ENCODE results near the gene TULP1. TPM values are rescaled to one million over a fixed set of nuclear protein-coding genes. Genes with fewer than 3 reads are reported as not detected.
A peak's percentile ranks its signal among the peaks of the same experiment; 100 is the strongest.
"Not testable (repeated sequence)": the region's sequence is repeated elsewhere in the genome, so short reads cannot be mapped to it uniquely, and the experiment has no call there.

TULP1 gene
- total RNA-seq, 1 donor from 2014 or later: under 0.01 TPM

DNA sequence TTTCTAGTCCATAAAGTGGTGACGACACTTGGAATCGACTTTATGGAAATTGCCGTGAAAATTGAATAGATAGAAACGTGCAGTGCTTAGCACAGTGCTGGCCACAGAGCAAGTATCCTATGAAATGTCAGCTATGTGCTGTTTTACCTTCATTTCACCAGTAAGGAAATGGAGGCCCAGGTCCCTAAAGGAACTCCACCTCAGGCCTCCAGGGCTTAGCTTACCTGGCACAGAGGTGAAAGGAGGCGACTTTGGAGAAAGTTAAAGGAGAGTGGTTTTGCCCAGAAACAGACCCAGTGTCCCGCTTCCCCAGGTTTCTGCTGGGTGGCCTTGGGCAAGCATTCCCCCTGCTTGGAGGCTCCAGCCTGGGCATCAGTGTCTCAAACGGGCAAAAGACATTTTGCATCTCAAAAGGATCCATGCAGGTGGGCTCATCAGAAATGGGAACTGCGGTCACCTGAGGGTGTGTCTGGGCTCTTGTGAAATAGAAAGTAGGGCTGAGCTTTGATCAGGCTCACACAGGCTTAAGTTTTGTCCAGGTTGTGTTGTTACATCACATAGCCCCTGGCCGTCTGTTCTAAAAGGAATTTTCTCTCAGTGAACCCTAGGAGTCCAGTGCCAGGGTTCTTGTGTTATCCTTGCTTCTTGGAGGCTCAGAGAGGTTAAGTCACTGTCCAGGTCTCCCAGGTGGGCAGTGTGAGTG is 6.8 kb upstream of the TULP1 start:
- FAIRE-seq: no peak

GRCh38 chr6:35518566-35519312 is 6.0 kb upstream of the TULP1 start:
- FAIRE-seq (no peak), DNase-seq (ENCODE audit: low read depth) (no peak)
- TF ChIP-seq, protein P1, sequence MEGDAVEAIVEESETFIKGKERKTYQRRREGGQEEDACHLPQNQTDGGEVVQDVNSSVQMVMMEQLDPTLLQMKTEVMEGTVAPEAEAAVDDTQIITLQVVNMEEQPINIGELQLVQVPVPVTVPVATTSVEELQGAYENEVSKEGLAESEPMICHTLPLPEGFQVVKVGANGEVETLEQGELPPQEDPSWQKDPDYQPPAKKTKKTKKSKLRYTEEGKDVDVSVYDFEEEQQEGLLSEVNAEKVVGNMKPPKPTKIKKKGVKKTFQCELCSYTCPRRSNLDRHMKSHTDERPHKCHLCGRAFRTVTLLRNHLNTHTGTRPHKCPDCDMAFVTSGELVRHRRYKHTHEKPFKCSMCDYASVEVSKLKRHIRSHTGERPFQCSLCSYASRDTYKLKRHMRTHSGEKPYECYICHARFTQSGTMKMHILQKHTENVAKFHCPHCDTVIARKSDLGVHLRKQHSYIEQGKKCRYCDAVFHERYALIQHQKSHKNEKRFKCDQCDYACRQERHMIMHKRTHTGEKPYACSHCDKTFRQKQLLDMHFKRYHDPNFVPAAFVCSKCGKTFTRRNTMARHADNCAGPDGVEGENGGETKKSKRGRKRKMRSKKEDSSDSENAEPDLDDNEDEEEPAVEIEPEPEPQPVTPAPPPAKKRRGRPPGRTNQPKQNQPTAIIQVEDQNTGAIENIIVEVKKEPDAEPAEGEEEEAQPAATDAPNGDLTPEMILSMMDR (IDR thresholded peaks at IDR 0.05; ENCODE audit: insufficient read depth, low read length, severe bottlenecking): no peak
- no peaks in the 10 kb centered on the region for H3K27me3 ChIP-seq (ENCODE audit: control insufficient read depth, insufficient read depth, low read length)
- H3K4me3 ChIP-seq (ENCODE audit: low read depth, low read length): no peak overlapping the region
- no peaks in the 10 kb centered on the region for H3K36me3 ChIP-seq (ENCODE audit: control insufficient read depth, insufficient read depth, low read length)

More for the DNA sequence above, 6.8 kb upstream of the TULP1 start:
- Histone ChIP-seq H3K27me3 (ENCODE audit: control insufficient read depth, insufficient read depth, low read length) (no peaks in the 10 kb centered on the region), H3K4me3 (ENCODE audit: low read depth, low read length) (no peak overlapping the region), H3K36me3 (ENCODE audit: control insufficient read depth, insufficient read depth, low read length) (no peaks in the 10 kb centered on the region)
- TF ChIP-seq, protein P1 (IDR thresholded peaks at IDR 0.05; ENCODE audit: insufficient read depth, low read length, severe bottlenecking): no peak
- peak; percentile 43 for DNase-seq (ENCODE audit: low read depth)

- H3K36me3 ChIP-seq (ENCODE audit: control insufficient read depth, insufficient read depth, low read length); H3K27me3 ChIP-seq (ENCODE audit: control insufficient read depth, insufficient read depth, low read length); H3K4me3 ChIP-seq (ENCODE audit: low read depth, low read length); DNase-seq (ENCODE audit: low read depth); FAIRE-seq: not testable (repeated sequence)
These were observed 5.3 kb upstream of the TULP1 start for GRCh38 chr6:35517978-35518377.

DNA sequence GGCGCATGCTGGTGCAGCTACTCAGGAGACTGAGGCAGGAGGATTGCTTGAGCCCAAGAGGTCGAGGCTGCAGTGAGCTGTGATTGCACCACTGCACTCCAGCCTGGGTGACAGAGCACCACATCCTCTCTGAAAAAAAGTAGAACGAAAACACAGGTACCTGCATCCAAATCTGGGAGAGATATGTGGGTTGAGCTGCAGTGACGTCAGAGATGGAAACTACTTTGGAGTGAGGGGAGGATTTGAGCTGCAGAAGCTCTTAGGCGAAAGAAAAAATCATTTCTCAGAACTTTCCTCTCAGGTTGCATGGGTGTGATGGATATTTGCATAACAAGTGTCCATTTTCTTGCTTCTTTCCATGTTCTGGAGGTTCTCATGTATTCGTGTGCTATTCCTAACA is 4.0 kb upstream of the TULP1 start:
- H3K27me3 ChIP-seq (ENCODE audit: control insufficient read depth, insufficient read depth, low read length): peaks cover 3% of the 10 kb centered on the region
- TF ChIP-seq, protein P1 (IDR thresholded peaks at IDR 0.05; ENCODE audit: insufficient read depth, low read length, severe bottlenecking): no peak
- no peak overlapping the region for H3K4me3 ChIP-seq (ENCODE audit: low read depth, low read length)
- no peak for FAIRE-seq
- DNase-seq (ENCODE audit: low read depth): no peak
- H3K36me3 ChIP-seq (ENCODE audit: control insufficient read depth, insufficient read depth, low read length): no peaks in the 10 kb centered on the region

DNA sequence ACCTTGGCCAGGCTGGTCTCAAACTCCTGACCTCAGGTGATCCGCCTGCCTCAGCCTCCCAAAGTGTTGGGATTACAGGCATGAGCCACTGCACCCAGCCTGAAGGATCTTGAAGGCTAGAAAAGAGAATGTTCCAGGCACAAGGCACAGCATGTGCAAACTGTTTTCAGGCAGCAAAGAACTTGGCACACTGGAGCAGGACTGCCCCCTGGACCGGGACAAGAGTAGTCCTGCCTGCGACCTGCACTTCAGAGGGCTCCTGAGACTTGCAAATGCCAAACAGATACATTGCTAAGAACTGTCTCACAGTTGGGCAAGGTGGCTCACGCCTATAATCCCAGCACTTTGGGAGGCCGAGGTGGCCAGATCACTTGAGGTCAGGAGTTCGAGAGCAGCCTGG is 3.2 kb upstream of the TULP1 start:
- H3K27me3 ChIP-seq (ENCODE audit: control insufficient read depth, insufficient read depth, low read length); FAIRE-seq; H3K4me3 ChIP-seq (ENCODE audit: low read depth, low read length); DNase-seq (ENCODE audit: low read depth); H3K36me3 ChIP-seq (ENCODE audit: control insufficient read depth, insufficient read depth, low read length): not testable (repeated sequence)

- DNase-seq (ENCODE audit: low read depth) (no peak), FAIRE-seq (no peak)
- Histone ChIP-seq H3K4me3 (ENCODE audit: low read depth, low read length) (no peak overlapping the region), H3K36me3 (ENCODE audit: control insufficient read depth, insufficient read depth, low read length) (no peaks in the 10 kb centered on the region), H3K27me3 (ENCODE audit: control insufficient read depth, insufficient read depth, low read length) (peaks cover 9% of the 10 kb centered on the region)
- TF ChIP-seq, protein P1 (IDR thresholded peaks at IDR 0.05; ENCODE audit: insufficient read depth, low read length, severe bottlenecking): no peak
These were observed 1.9 kb upstream of the TULP1 start for GRCh38 chr6:35514587-35514986.
